Liver (tissue), 3 donors: ENCODE results near the gene SEC24D.

Experiments
- CTCF ChIP-seq: fragments of 150-350 bp; IDR thresholded peaks from 2 replicates; pipeline ENCODE4 v1.5.1; 2017; ENCODE audit warnings: improper control_type of control experiment, low read depth, low read length; ENCODE audit not compliant: missing input control
- GABPA ChIP-seq, 2 donors: IDR thresholded peaks in 1 of 2; conservative IDR thresholded peaks in 1 of 2; 2 replicates each; pipeline ENCODE4 v1.6.1; 2016; ENCODE audit warnings: antibody characterized with exemption in 2 of 2, mild to moderate bottlenecking in 1 of 2, moderate library complexity in 1 of 2
- NR2F2 ChIP-seq: IDR thresholded peaks from 2 replicates; pipeline ENCODE4 v1.6.1; 2016; ENCODE audit warnings: antibody characterized with exemption
- RAD21 ChIP-seq, 2 donors: IDR thresholded peaks; 2 replicates each; pipeline ENCODE4 v1.6.1; 2016; ENCODE audit warnings: antibody characterized with exemption in 2 of 2, mild to moderate bottlenecking in 2 of 2
- RXRA ChIP-seq, 2 donors: IDR thresholded peaks; 2 replicates each; pipeline ENCODE4 v1.6.1; 2017 to 2018; ENCODE audit warnings: antibody characterized with exemption in 2 of 2, mild to moderate bottlenecking in 1 of 2
- donor health status: healthy.
- donor health status: healthy.

- TF ChIP-seq CTCF (no peak), RAD21 (IDR thresholded peaks at IDR 0.05) (no peak), GABPA (IDR thresholded peaks at IDR 0.05 in 1 of 2, conservative IDR thresholded peaks at IDR 0.05 in 1 of 2) (no peak), RXRA (IDR thresholded peaks at IDR 0.05) (no peak), NR2F2 (no peak)
Measured at GRCh38 chr4:118848242-118848641, 12.3 kb upstream of the SEC24D start.
